MG63 (cell line): ENCODE results near the gene NR2C1. TPM values are rescaled to one million over a fixed set of nuclear protein-coding genes. Genes with fewer than 3 reads are reported as not detected.
"Not testable (repeated sequence)": the region's sequence is repeated elsewhere in the genome, so short reads cannot be mapped to it uniquely, and the experiment has no call there.

Experiments
- DNase-seq: peaks from one replicate; pipeline ENCODE4 v3.0.0-alpha.2; 2020
- H3K27me3 ChIP-seq: fragments of 250-450 bp; sonication (Bioruptor Pico); 2 replicates; pipeline ENCODE4 v1.5.1; 2020; ENCODE audit warnings: mild to moderate bottlenecking, moderate library complexity
- H3K36me3 ChIP-seq: fragments of 250-450 bp; sonication (Bioruptor Pico); 2 replicates; pipeline ENCODE4 v1.5.1; 2020; ENCODE audit warnings: mild to moderate bottlenecking, moderate library complexity
- H3K4me3 ChIP-seq: fragments of 250-450 bp; sonication (Bioruptor Pico); 2 replicates; pipeline ENCODE4 v1.5.1; 2020; ENCODE audit warnings: mild to moderate bottlenecking, moderate library complexity
- H3K9me3 ChIP-seq: fragments of 250-450 bp; sonication (Bioruptor Pico); 2 replicates; pipeline ENCODE4 v1.5.1; 2020; ENCODE audit warnings: mild to moderate bottlenecking, moderate library complexity
- total RNA-seq: library from RNA; depleted of rRNA; stranded (reverse); fragments of >200 nt; shearing (Covaris generic); gene quantifications from 2 replicates; pipeline ENCODE4 v1.2.3, GENCODE V29; 2014; ENCODE audit warnings: low replicate concordance; rRNA removed

NR2C1 gene
- 7.6 and 15.7 TPM in 2 replicates for total RNA-seq

DNA sequence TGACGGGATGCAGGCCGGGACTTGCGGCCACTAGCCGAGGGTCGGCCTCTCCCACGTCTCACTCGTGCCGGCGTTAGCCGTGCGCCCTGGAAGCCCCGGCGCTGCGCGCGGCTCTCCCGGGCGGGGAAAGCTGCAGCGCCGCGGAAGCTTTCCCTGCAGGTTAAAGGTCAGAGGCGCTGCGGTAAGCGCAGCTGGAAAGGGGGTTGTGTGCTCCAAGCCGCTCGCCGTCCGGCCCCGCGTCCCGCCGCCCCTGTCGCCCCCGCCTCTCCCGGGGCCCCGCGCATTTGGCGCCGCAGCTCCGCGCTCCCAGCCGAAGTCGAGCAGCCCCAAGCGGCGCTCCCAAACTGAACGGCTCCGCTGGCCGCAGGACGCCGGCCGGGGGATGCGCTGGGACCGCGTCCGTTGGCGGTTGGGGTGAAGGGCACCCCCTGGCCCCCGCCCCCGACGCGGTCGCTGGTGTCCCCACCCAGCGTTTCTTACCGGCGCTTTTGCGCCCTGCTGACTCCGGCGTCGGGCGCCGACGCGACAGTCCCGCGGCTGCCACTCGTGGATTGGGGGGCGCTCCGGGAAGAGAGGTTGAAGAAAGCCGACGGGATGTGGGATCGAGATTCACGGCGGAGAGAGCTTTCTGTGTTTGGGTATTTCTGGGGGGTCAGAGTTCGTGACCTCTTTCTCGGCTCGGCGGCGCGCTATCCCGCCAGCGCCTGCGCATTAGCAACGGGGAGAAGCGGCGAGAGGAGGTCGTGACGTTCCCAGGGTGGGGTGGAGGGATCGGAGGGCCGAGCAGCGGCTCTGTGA, at the start of gene NR2C1:
TSS of gene NR2C1 (minus strand) at position 719 of the 798 bp plus-strand sequence. CDS start 6,234 bp downstream, outside the sequence.
- H3K36me3 ChIP-seq: peaks cover 7% of the 10 kb centered on the region; the same call in 1 of the 2 replicates
- peak; percentile 95 for DNase-seq
- peak within 1 kb of the TSS; percentile 88 for H3K4me3 ChIP-seq
- no peaks in the 10 kb centered on the region for H3K9me3 ChIP-seq
- no peaks in the 10 kb centered on the region for H3K27me3 ChIP-seq

DNA sequence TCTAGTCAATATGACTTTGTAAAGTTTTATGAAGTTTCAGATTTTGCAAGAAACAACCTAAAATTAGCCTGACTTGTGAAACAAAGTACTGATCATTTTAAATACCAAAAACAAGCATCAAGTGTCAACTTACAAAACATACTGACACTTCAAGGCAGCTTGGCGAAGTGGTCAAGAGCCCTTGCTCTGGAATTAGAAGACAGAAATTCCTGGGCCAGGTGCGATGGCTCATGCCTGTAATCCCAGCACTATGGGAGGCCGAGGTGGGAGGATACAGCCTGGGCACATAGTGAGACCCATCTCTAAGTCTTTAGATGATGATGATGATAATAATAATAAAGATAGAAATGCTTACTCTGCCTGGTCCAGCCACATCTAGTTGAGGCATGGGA, 45.4 kb upstream of the NR2C1 start:
- Histone ChIP-seq H3K9me3 (no peaks in the 10 kb centered on the region), H3K36me3 (0 out of 2 replicates have a peak, but pooled peaks cover 2% of the 10 kb centered on the region), H3K4me3 (no peak overlapping the region), H3K27me3 (no peaks in the 10 kb centered on the region)
- peak; percentile 27 for DNase-seq

DNA sequence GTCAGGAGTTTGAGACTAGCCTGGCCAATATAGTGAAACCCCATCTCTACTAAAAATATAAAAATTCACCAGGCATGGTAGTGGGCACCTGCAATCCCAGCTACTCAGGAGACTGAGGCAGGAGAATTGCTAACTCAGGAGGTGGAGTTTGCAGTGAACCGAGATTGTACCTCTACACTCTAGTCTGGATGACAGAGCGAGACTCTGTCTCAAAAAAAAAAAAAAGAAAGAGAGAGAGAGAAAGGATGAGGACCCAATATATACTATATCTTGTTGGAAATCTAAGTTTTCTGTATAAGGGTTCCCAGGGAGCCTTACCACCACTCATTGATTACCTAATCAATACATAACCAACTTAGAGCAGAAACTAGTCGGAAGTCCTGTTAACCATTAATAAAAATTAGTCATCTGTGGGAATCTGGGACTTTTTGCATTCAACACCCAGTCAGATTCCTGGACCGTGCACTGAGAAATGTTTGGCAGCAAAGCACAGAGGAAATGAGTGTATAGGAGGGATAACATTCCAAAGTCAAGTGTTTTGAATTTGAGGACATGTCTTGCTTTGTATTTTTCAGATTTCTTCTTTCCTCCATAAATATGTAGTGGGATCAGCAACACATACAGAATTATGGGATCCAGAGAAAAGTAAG, 44.8 kb upstream of the NR2C1 start:
- DNase-seq: peak; percentile 79
- no peaks in the 10 kb centered on the region for H3K9me3 ChIP-seq
- 0 out of 2 replicates have a peak, but pooled peaks cover 2% of the 10 kb centered on the region for H3K36me3 ChIP-seq
- H3K4me3 ChIP-seq: no peak overlapping the region
- no peaks in the 10 kb centered on the region for H3K27me3 ChIP-seq

DNA sequence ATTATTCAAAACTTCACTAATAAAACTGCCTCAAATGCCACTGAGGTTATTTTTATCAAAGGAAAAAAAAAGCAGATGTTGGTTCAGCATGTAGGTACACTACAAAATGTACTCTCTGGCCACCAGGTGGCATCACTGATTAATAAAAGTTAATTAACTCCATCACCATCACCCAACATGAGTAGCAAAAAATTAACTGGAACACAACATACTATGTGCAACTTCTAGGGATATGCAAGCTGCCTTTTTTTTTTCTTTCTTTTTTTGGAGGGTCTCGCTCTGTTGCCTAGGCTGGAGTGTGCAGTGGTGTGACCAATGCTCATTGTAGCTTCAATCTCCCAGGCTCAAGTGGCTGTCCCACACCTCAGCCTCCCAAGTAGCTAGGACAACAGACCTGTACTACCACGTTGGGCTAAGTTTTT, 43.8 kb upstream of the NR2C1 start:
- H3K27me3 ChIP-seq: no peaks in the 10 kb centered on the region
- H3K9me3 ChIP-seq: no peaks in the 10 kb centered on the region
- H3K4me3 ChIP-seq: no peak overlapping the region
- DNase-seq: peak; percentile 20
- H3K36me3 ChIP-seq: 0 out of 2 replicates have a peak, but pooled peaks cover 2% of the 10 kb centered on the region

DNA sequence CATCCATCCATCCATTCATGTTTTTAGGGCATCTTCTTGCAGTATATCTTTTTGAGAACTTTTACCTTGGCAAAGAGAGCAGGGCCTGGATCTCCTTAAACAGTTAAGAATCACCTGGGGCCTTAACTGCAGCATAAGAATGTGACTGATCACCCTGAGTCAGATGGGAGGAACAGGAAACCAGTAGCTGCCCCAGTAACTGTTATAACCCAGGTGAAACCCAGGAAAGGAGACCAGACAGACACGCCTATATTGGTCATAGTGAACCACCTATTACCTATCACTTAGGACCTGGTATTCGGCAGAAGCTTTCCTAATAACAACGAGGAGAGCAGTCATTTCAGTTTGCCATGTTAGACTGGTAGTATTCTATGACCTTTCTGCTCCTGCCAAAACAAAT, 43.4 kb upstream of the NR2C1 start:
- Histone ChIP-seq H3K36me3 (0 out of 2 replicates have a peak, but pooled peaks cover 2% of the 10 kb centered on the region), H3K9me3 (no peaks in the 10 kb centered on the region), H3K27me3 (no peaks in the 10 kb centered on the region), H3K4me3 (no peak overlapping the region)
- no peak for DNase-seq

DNA sequence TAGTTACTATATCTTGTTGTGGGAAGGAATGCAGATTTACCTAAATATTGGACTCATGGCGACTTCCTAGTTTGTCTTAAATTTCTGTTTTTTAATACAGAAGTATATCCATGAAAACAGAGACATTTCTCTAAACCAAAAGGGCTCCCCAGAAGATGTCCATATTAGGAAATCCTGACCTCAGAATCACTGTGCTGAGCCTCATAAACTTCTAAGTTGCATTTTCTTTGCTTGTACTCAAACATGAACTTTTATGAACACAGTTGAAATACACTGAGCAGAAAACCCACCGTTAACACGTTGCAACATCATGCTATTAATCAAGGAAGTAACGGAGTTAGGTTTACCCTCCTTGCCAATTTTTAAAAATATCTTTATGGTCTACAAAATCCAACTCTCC, 42.9 kb upstream of the NR2C1 start:
- Histone ChIP-seq H3K9me3 (no peaks in the 10 kb centered on the region), H3K4me3 (no peak overlapping the region), H3K27me3 (no peaks in the 10 kb centered on the region), H3K36me3 (0 out of 2 replicates have a peak, but pooled peaks cover 2% of the 10 kb centered on the region)
- DNase-seq: no peak

DNA sequence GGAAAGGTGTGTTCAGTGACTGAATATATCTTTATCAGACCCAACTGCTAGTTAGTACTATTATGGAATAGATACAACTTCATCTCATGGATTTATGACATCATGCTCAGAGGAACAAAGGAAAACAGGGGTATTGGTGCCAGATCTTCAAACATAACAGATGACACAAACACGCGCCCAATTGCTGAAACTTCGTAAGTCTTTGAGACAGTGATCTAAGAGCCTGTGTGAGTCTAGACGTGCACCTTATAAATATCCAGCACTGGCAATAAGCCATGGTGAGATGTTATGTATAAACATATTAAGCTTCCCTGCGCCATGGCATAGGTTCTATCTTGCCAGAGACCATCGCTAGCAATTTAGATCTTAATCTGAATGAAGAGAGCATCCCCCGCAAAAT, 42.2 kb upstream of the NR2C1 start:
- H3K4me3 ChIP-seq: no peak overlapping the region
- no peak for DNase-seq
- H3K9me3 ChIP-seq: no peaks in the 10 kb centered on the region
- H3K27me3 ChIP-seq: no peaks in the 10 kb centered on the region
- H3K36me3 ChIP-seq: 0 out of 2 replicates have a peak, but pooled peaks cover 2% of the 10 kb centered on the region

DNA sequence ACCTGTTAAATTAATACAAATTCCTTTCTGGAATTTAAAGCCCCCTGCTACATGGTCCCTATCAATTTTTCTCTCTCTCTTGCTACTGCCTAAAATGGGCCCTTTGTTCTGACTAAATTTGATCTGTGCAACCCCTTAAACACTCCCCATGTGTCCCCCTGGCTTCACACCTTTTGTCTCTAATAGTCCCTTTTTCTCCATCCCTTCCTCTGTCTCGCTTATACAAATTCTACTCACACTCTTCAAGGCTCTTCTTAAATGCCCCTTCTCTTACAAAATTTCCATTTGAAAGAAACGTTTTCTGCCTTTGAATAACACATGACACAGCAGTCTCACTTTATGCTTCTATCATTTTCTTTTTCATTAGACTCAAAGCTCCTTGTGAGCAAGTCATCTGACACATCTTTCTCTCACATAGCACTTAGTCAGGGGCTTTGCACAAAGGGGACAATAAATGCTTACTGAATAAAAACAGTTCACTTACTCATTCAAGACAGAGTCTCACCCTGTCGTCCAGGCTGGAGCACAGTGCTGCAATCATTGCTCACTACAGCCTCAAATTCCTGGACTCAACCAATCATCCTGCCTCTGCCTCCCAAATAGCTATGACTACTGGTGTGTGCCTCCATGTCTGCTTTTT, 41.5 kb upstream of the NR2C1 start:
- Histone ChIP-seq H3K4me3 (no peak overlapping the region), H3K36me3 (0 out of 2 replicates have a peak, but pooled peaks cover 2% of the 10 kb centered on the region), H3K9me3 (no peaks in the 10 kb centered on the region), H3K27me3 (no peaks in the 10 kb centered on the region)
- no peak for DNase-seq

DNA sequence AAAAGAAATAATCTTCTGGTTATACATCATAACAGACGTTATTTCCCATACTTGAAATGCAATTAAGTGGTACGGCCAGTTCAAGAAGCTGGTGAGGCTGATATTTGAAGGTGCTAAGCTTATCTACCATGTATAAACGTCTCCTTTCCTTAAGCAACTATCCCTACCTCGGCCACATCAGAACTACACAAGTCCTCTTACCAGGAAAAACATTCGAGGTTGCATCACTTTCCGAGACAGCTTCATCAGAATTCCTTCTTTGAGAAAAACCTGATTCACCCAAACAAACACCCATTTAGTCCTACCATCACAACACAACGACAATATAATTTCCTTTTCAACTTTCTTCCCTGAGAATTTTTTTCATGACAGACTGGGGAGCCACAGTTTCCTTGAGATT, 33.9 kb upstream of the NR2C1 start:
- no peaks in the 10 kb centered on the region for H3K27me3 ChIP-seq
- no peak for DNase-seq
- H3K36me3 ChIP-seq: no peaks in the 10 kb centered on the region
- H3K4me3 ChIP-seq: no peak overlapping the region
- no peaks in the 10 kb centered on the region for H3K9me3 ChIP-seq

DNA sequence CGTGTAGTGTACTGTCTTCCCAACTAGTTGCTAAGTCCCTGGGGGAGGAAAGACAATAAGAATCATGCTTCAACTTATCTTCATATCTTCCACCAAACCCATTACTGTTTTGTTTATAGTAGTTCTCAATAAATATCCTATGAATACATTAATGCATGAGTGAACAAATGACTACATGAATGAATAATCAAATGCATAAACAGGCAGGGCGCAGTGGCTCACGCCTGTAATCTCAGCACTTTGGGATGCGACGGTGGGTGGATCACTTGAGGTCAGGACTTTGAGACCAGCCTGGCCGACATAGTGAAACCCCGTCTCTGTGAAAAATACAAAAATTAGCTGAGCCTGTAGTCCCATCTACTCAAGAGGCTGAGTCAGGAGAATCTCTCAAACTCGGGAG, 32.1 kb upstream of the NR2C1 start:
- Histone ChIP-seq H3K36me3 (no peaks in the 10 kb centered on the region), H3K27me3 (no peaks in the 10 kb centered on the region), H3K4me3 (no peak overlapping the region), H3K9me3 (no peaks in the 10 kb centered on the region)
- no peak for DNase-seq

DNA sequence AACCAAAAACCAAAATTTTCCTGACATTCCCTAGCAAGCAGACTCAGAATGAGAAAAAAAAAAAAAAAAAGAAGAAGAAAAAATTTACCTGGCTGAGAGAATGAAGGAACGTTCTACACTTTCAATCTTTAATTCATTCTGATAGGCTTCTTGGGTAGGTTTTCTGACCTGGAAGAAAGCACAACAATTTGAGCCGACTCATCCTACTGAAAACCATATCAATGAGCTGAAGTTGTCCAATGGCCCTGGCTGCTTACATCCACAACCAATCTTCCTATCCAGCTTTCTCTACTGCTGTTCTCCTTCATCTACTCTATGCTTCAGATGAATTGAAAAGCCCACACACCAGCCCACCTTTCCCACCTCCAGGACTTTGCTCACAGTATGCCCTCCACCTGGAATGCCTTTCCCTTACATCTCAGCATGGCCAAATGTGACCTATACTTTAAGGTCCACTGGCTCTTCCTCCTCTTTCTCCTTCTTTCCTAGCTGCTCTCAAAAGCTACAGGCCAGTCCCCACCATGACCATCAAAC, 31.6 kb upstream of the NR2C1 start:
- no peak for DNase-seq
- Histone ChIP-seq H3K4me3 (no peak overlapping the region), H3K9me3 (no peaks in the 10 kb centered on the region), H3K27me3 (no peaks in the 10 kb centered on the region), H3K36me3 (no peaks in the 10 kb centered on the region)

DNA sequence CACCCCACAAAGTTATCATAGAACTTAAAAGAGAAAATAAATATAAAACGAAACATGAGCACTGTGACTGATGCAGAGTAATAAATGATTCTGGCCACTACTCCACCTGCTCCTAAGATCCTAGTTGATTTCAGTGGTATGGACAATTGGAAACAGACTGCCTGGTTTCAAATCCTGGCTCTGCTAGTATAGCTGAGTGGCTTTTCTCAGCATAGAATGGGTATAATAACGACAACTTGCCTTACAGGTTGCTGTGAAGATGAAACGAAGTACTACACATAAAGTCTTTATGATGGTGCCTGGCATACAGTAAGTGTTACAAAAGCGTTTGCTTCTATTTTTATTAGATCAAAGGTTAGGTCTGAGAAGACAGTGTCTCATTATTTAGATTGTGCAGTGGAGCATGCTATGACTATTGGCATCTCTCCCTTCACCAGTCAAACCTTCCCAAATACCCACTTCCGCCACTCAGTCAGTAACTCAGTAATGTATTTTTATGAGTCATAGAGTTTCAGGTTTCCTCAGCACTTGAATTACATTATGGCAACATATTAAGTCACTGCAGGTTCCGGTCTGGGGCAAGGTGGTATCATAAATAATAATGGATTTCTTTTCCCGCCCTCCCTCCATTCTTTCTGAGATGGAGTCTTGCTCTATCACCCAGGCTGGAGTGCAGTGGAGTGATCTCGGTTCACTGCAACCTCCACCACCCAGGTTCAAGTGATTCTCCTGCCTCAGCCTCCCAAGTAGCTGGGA, 29.7 kb upstream of the NR2C1 start:
- H3K4me3 ChIP-seq: no peak overlapping the region
- no peaks in the 10 kb centered on the region for H3K36me3 ChIP-seq
- no peaks in the 10 kb centered on the region for H3K27me3 ChIP-seq
- H3K9me3 ChIP-seq: no peaks in the 10 kb centered on the region
- DNase-seq: peak; percentile 66

DNA sequence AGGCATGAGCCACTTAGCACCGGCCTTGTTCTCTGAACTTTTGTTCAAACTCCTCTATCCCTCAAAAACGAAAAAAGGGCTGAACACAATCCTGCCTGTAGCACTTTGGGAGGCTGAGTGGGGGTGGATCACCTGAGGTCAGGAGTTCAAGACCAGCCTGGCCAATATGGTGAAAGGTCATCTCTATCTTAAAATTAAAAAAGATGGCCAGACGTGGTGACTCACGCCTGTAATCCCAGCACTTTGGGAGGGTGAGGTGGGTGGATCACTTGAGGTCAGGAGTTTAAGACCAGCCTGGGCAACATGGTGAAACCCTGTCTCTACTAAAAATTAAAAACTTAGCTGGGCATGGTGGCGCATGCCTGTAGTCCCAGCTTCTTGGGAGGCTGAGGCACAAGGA, 28.5 kb upstream of the NR2C1 start:
- H3K4me3 ChIP-seq, H3K27me3 ChIP-seq, H3K36me3 ChIP-seq, H3K9me3 ChIP-seq: not testable (repeated sequence)
- DNase-seq: peak; percentile 29

DNA sequence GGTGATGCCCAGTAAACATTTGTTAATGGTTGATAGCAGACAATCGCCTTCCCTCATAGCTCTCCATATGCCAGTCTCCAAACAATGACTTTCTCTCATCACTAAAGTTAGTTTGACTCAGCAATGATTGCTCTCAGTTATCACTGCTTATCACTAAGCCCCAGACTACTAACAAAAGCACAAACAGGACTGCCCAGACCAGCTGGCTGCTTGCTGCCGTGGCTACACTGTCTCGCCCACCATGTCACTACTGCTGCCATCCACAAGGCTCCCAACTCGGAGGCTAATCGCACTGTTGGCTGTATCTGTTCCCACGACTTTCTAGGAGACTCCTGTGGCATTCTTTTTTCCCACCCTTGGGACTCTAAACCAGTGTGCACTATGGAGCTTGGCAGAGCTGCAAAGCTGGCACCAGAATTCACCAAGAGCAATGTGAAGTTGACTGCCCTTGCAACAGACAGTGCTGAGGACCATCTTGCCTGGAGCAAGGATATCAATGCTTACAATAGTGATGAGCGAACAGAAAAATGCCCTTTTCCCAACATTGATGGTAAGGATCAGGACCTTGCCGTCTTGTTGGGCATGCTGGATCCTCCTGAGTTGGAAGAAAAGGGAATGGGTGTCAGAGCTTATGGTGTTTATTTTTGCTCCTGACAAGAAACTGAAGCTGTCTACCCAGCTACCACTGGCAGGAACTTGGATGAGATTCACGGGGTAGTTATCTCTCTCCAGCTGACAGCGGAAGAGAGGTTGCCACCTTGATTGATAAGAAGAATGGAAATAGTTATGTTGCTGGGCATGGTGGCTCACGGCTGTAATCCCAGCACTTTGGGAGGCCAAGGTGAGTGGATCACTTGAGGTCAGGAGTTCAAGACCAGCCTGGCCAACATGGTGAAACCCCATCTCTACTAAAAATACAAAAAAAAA, 27.1 kb upstream of the NR2C1 start:
- Histone ChIP-seq H3K27me3 (no peaks in the 10 kb centered on the region), H3K36me3 (no peaks in the 10 kb centered on the region), H3K9me3 (no peaks in the 10 kb centered on the region), H3K4me3 (no peak overlapping the region)
- DNase-seq: no peak

DNA sequence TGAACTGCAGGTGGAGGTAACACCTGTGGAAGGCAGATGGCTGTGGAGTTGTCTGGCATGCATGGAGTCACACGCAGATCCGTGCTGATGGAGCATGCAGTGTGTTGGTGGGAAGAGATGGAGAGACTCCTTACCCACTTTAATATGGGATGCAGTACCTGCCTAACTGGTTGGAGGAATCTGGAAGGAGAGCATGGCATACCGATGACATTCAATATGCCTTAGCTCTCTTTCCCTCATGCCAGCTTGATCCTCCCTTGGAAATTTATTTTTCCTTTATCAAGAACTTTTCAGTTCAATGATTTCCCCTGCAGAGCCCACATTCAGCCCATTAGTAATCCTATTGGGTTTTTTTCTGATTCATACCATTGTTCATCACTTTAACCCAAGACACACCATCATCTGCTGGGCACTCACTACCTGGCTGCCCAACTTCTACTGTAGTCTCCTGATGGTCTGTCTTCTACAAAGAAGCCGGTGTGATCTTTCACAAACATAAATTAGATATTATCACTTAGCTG, 25.9 kb upstream of the NR2C1 start:
- no peaks in the 10 kb centered on the region for H3K27me3 ChIP-seq
- DNase-seq: no peak
- no peaks in the 10 kb centered on the region for H3K36me3 ChIP-seq

More for the DNA sequence above, 25.9 kb upstream of the NR2C1 start:
- H3K9me3 ChIP-seq: no peaks in the 10 kb centered on the region
- H3K4me3 ChIP-seq: no peak overlapping the region
